ENCODE measurements around the gene CDH22. TPM values are rescaled to one million over a fixed set of nuclear protein-coding genes. Genes with fewer than 3 reads are reported as not detected.

Gene CDH22
- total and polyA plus RNA-seq, 10 donors, result not detected

- WGBS, 5 donors, result 20 to 35% (median 24%) methylated on average over 12 of the region's 12 CpGs
- DNase-seq, result no peak
- Histone ChIP-seq H3K4me1 (peaks cover 9 to 24% (median 21%) of the 10 kb centered on the region in 6 donors), H3K27ac (no peak overlapping the region), H3K4me3 (no peak overlapping the region), H3K9me3 (no peaks in the 10 kb centered on the region), H3K36me3 (no peaks in the 10 kb centered on the region), H3K27me3 (replicated peaks in 1 of 7) (peaks cover 3 to 89% (median 53%) of the 10 kb centered on the region in 7 donors)
- TF ChIP-seq POLR2AphosphoS5 (IDR thresholded peaks at IDR 0.05), result no peak
- TF ChIP-seq POLR2A (IDR thresholded peaks at IDR 0.05), result no peak
- no peak for TF ChIP-seq CTCF (IDR thresholded peaks at IDR 0.05 in 8 of 11, conservative IDR thresholded peaks at IDR 0.05 in 3 of 11)
- intact Hi-C loops (cut with DNase I; ENCODE audit: low total_unique reads), result loop anchor here (5.0 kb wide), 1 partner anchor 173 kb away; no protein-coding TSS in a partner anchor
These were observed 2.8 kb downstream of the CDH22 start for GRCh38 chr20:46305331-46305972.

- no peak for DNase-seq
- 58 to 81% (median 71%) methylated on average over 3 of the region's 3 CpGs for WGBS, 5 donors
- peaks cover 3 to 87% (median 47%) of the 10 kb centered on the region in 7 donors for H3K27me3 ChIP-seq (replicated peaks in 1 of 7)
- H3K27ac ChIP-seq, result no peak overlapping the region
- H3K4me3 ChIP-seq, result no peak overlapping the region
- no peaks in the 10 kb centered on the region for H3K36me3 ChIP-seq
- intact Hi-C loops (cut with DNase I; ENCODE audit: low total_unique reads), result loop anchor here (5.0 kb wide), 1 partner anchor 173 kb away; no protein-coding TSS in a partner anchor
- TF ChIP-seq POLR2A (IDR thresholded peaks at IDR 0.05) (no peak), CTCF (IDR thresholded peaks at IDR 0.05 in 8 of 11, conservative IDR thresholded peaks at IDR 0.05 in 3 of 11) (no peak), POLR2AphosphoS5 (IDR thresholded peaks at IDR 0.05) (no peak)
- H3K4me1 ChIP-seq, result peaks cover 9 to 24% (median 21%) of the 10 kb centered on the region in 6 donors
- no peaks in the 10 kb centered on the region for H3K9me3 ChIP-seq
These were observed 3.4 kb downstream of the CDH22 start for GRCh38 chr20:46304852-46305251.

- H3K4me3 ChIP-seq, result no peak overlapping the region
- no peak for TF ChIP-seq POLR2AphosphoS5 (IDR thresholded peaks at IDR 0.05)
- TF ChIP-seq POLR2A (IDR thresholded peaks at IDR 0.05), result no peak
- no peak for TF ChIP-seq CTCF (IDR thresholded peaks at IDR 0.05 in 8 of 11, conservative IDR thresholded peaks at IDR 0.05 in 3 of 11)
- no peak overlapping the region for H3K27ac ChIP-seq
- H3K4me1 ChIP-seq, result peaks cover 9 to 24% (median 21%) of the 10 kb centered on the region in 6 donors
- 73 to 83% (median 80%) methylated on average over 4 of the region's 4 CpGs for WGBS, 5 donors
- intact Hi-C loops (cut with DNase I; ENCODE audit: low total_unique reads), result no loop called here
- H3K27me3 ChIP-seq (replicated peaks in 1 of 7), result peaks cover 3 to 83% (median 42%) of the 10 kb centered on the region in 7 donors
- no peaks in the 10 kb centered on the region for H3K36me3 ChIP-seq
- no peaks in the 10 kb centered on the region for H3K9me3 ChIP-seq
- no peak for DNase-seq
These were observed 3.9 kb downstream of the CDH22 start for GRCh38 chr20:46304361-46304760.

- no peak for DNase-seq
- 68 to 80% (median 78%) methylated on average over 11 of the region's 11 CpGs for WGBS, 5 donors
- no peak for TF ChIP-seq POLR2A (IDR thresholded peaks at IDR 0.05)
- no peak for TF ChIP-seq CTCF (IDR thresholded peaks at IDR 0.05 in 8 of 11, conservative IDR thresholded peaks at IDR 0.05 in 3 of 11)
- no peak for TF ChIP-seq POLR2AphosphoS5 (IDR thresholded peaks at IDR 0.05)
- intact Hi-C loops (cut with DNase I; ENCODE audit: low total_unique reads), result no loop called here
- H3K27me3 ChIP-seq (replicated peaks in 1 of 7), result peaks cover 0 to 81% (median 32%) of the 10 kb centered on the region in 7 donors
- no peaks in the 10 kb centered on the region for H3K9me3 ChIP-seq
- H3K27ac ChIP-seq, result no peak overlapping the region
- peaks cover 9 to 17% (median 15%) of the 10 kb centered on the region in 6 donors for H3K4me1 ChIP-seq
- no peaks in the 10 kb centered on the region for H3K36me3 ChIP-seq
- no peak overlapping the region for H3K4me3 ChIP-seq
These were observed 4.9 kb downstream of the CDH22 start for GRCh38 chr20:46303176-46303956.

Measured in spleen (tissue), 11 donors.